Measurements from ENCODE around the gene ERC1. TPM values are rescaled to one million over a fixed set of nuclear protein-coding genes. Genes with fewer than 3 reads are reported as not detected.
"Not testable (repeated sequence)": the region's sequence is repeated elsewhere in the genome, so short reads cannot be mapped to it uniquely, and the experiment has no call there.

Gene ERC1
- total RNA-seq, 1 donor from 2014 or later = 32.5 TPM

GRCh38 chr12:1316991-1317390 is 326.0 kb downstream of the ERC1 start:
- not testable (repeated sequence) for DNase-seq (ENCODE audit: low read depth in 2 of 2)

GRCh38 chr12:1318327-1319031 is 327.5 kb downstream of the ERC1 start:
- peak; percentile 2 to 19 for DNase-seq (ENCODE audit: low read depth in 2 of 2)

GRCh38 chr12:1319212-1319611 is 328.2 kb downstream of the ERC1 start:
- DNase-seq (ENCODE audit: low read depth in 2 of 2) = no peak

GRCh38 chr12:1320021-1320420 is 329.0 kb downstream of the ERC1 start:
- no peak for DNase-seq (ENCODE audit: low read depth in 2 of 2)

GRCh38 chr12:1322821-1323220 is 331.8 kb downstream of the ERC1 start:
- DNase-seq (ENCODE audit: low read depth in 2 of 2) = no peak

- DNase-seq (ENCODE audit: low read depth in 2 of 2) = no peak
Measured at GRCh38 chr12:1324099-1324498, 333.1 kb downstream of the ERC1 start.

- no peak for DNase-seq (ENCODE audit: low read depth in 2 of 2)
Measured at GRCh38 chr12:1324910-1325309, 333.9 kb downstream of the ERC1 start.

GRCh38 chr12:1325666-1326065 is 334.6 kb downstream of the ERC1 start:
- DNase-seq (ENCODE audit: low read depth in 2 of 2) = no peak

GRCh38 chr12:1326258-1326657 is 335.2 kb downstream of the ERC1 start:
- DNase-seq (ENCODE audit: low read depth in 2 of 2) = no peak

- no peak for DNase-seq (ENCODE audit: low read depth in 2 of 2)
Measured at GRCh38 chr12:1328391-1328790, 337.4 kb downstream of the ERC1 start.

- DNase-seq (ENCODE audit: low read depth in 2 of 2) = no peak
Measured at GRCh38 chr12:1329784-1330476, 338.9 kb downstream of the ERC1 start.

GRCh38 chr12:1330477-1330827 is 339.4 kb downstream of the ERC1 start:
- no peak for DNase-seq (ENCODE audit: low read depth in 2 of 2)

- DNase-seq (ENCODE audit: low read depth in 2 of 2) = peak in 1 of 2 donors; percentile 30
Measured at GRCh38 chr12:1332327-1332726, 341.3 kb downstream of the ERC1 start.

- DNase-seq (ENCODE audit: low read depth in 2 of 2) = no peak
Measured at GRCh38 chr12:1338483-1339177, 347.6 kb downstream of the ERC1 start.

GRCh38 chr12:1339178-1339541 is 348.1 kb downstream of the ERC1 start:
- not testable (repeated sequence) for DNase-seq (ENCODE audit: low read depth in 2 of 2)

GRCh38 chr12:1339618-1340319 is 348.7 kb downstream of the ERC1 start:
- DNase-seq (ENCODE audit: low read depth in 2 of 2) = no peak

- DNase-seq (ENCODE audit: low read depth in 2 of 2) = not testable (repeated sequence)
Measured at GRCh38 chr12:1341270-1341669, 350.2 kb downstream of the ERC1 start.

GRCh38 chr12:1343422-1343821 is 352.4 kb downstream of the ERC1 start:
- DNase-seq (ENCODE audit: low read depth in 2 of 2) = no peak

GRCh38 chr12:1344245-1344644 is 353.2 kb downstream of the ERC1 start:
- no peak for DNase-seq (ENCODE audit: low read depth in 2 of 2)

- DNase-seq (ENCODE audit: low read depth in 2 of 2) = no peak
Measured at GRCh38 chr12:1346126-1346525, 355.1 kb downstream of the ERC1 start.

GRCh38 chr12:1347294-1347693 is 356.3 kb downstream of the ERC1 start:
- no peak for DNase-seq (ENCODE audit: low read depth in 2 of 2)

- peak in 1 of 2 donors; percentile 52 for DNase-seq (ENCODE audit: low read depth in 2 of 2)
Measured at GRCh38 chr12:1348606-1349005, 357.6 kb downstream of the ERC1 start.

Measured in lung microvascular endothelial cell (primary cell).